AML-193 (cell line): ENCODE measurements around the gene PDAP1.
"Not testable (repeated sequence)": the region's sequence is repeated elsewhere in the genome, so short reads cannot be mapped to it uniquely, and the experiment has no call there.

Experiments used
- DNase-seq, 2 experiments: peaks; one replicate each; lab custom pipeline; 2025; lab: John Stamatoyannopoulos, UW

The PDAP1 gene

DNA sequence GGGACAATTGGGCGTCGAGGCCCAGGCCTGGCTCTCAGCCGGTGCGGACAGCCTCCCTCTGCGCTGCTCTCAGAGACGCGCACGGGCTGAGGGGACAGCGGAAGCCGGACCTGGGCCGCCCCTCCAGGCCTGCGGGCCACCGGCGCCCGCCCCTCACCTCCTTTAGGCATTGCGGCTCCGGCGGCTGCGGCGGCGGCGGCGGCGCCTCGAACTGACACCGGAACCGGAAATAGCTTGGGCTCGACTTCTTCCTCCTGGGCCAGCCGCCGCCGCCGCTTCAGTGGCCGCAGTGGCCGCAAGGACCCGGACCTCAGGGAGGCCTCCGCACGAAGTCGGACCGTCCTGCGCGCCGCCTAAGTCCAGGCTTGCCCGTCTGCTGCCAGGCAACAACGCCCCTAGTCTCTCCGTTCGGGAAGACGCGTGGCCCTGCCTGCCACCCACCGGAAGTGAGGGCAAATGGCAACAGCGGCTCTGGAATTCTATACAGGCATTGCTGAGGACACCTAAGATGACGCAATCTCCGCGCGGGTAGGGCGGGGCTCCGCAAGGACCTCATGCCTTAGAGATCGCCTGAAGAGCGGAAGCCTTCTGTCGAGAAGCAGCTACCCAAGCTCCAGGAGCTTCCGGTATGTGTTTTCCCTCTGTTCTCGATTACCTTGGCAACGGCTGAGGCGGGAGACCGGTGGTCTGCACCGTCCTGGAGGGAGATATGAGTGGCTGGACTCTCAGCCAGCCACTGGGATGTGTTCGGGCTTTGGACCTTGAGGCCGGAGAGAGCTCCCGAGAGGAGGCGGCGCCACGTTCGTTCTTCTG lies at the start of gene PDAP1, which contains the start of gene BUD31:
TSS of gene PDAP1 (minus strand) at position 219 of the 813 bp plus-strand sequence. CDS start at position 170, 49 bp downstream.
TSS of gene BUD31 (plus strand) at position 591 of the 813 bp plus-strand sequence. CDS start 2,124 bp downstream, outside the sequence.
- DNase-seq = peak; percentile 80 to 92

GRCh38 chr7:99457650-99458493 lies 49.5 kb upstream of the PDAP1 start:
- no peak for DNase-seq

DNA sequence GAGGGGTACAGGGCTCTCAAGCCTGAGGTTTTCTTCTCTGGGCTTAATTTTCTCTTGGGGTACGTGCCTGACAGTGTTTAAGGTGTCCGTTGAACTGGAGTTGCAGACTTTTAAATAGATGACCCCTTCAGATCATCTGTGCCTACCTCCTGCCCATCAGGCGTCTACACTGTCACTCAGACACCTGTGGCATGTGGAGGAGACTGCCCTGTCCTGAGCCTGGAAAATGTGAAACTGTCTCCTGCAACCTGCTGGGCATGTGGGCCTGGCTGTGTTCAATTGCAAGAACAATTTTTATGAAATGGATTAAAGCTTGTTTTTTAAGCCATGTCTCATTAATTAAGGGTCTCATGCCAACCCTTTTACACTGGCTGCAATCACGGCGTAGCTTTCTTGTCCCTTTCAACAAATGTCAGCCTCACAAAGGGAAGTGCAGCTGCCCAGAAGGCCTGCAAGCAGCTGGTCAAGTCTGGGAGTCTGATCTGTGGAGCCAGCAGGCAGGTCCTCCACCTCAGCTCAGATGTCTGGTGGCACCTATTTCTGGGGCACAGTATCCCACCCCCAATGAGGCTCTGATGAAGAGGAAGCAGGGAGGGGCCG lies 48.8 kb upstream of the PDAP1 start:
- no peak for DNase-seq

GRCh38 chr7:99456288-99456687 lies 47.9 kb upstream of the PDAP1 start:
- DNase-seq = no peak

GRCh38 chr7:99455874-99456273 lies 47.5 kb upstream of the PDAP1 start:
- DNase-seq = no peak

- no peak for DNase-seq
Measured at GRCh38 chr7:99453105-99453504, 44.7 kb upstream of the PDAP1 start.

GRCh38 chr7:99452541-99452940 lies 44.1 kb upstream of the PDAP1 start:
- DNase-seq = no peak

DNA sequence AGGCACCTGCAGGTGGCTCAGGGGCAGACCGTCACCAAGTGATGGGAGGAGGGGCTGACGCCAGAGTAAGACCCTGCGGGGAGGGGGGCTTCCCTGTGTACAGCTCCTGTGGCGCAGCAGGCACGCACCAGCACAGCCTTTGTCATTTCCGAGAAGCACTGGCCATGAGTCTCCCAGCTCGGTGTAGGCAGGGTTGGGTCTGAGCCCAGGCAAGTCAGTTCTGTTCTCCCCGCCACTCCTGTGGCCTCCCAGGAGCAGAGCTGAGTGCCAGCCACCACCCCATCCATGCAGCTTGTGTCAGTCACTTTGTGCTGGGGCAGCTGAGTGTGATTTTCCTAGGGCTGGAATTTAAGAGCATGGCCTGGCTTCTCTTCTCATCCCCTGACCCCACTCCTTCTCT lies 43.5 kb upstream of the PDAP1 start:
- DNase-seq = no peak

DNA sequence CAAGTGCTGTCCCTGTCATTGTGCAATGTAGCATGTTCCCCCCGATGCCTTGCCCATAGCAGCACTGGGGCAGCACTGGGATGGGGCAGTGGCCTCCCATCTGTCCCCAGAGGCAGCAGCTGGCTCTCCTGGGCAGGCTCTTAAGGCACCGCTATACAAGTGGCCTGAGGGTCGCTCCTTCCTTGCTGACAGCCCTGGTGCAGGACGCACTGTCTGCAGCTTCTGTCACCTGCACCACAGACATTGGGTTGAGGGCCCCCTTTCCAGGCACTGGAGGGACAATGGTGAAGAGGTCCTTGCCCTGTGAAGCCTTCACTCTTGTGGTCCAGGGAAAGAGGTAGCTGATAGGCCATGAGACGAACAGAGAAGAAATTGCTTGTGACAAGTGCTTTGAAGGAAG lies 40.9 kb upstream of the PDAP1 start:
- DNase-seq = no peak

DNA sequence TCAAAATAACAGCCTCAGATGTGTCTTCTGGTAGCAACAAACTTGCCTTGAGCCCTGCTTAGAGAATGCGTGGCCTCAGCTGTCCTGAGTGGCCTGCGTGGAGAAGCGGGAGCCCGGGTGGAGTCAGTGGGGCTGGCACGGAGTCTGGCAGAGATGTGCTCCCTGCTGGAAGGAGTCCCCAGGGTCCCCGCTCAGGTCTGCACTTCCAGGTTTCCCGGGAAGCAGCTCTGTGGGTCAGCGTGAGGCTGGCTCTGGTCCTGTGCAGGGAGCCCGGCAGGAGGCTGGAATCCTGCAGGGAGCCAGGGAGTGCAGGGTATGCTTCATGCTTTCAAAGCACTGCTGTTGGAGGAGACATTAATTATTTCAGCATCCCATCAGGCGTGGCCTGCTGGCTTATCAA lies 40.5 kb upstream of the PDAP1 start:
- DNase-seq = no peak

DNA sequence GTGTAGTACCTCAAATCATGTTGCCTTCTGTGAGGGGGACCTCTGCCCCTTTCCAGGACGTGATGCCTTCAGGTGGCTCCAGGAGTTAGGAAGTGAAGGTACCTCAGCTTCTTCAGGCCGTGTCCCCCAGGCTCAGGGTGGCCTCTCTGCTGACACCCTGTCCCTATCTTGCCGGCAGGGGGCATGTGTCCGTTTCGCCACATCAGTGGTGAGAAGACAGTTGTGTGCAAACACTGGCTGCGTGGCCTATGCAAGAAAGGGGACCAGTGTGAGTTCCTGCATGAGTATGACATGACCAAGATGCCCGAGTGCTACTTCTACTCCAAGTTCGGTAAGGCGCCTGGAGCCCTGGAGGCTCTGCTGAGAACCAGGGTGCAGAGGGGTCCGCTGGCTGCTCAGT lies 39.5 kb upstream of the PDAP1 start:
- DNase-seq = no peak

DNA sequence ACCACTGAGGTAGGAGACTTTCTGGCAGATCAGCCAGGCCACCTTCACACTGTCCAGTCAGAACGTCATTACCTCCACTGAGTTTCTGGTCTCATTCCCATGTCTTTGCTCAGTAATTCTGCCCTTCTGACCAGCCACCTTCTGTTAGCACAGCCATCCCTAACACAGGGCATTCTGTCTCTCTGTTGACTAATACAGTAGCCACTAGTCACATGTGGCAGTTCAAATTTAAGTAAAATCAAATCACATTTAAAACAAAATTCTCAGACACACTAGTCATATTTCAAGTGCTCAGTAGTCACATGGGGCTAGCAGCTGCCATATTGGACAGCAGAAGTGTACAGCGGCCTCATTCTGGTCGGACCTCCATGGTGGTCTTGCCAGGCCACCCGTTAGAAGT lies 37.7 kb upstream of the PDAP1 start:
- DNase-seq = no peak

DNA sequence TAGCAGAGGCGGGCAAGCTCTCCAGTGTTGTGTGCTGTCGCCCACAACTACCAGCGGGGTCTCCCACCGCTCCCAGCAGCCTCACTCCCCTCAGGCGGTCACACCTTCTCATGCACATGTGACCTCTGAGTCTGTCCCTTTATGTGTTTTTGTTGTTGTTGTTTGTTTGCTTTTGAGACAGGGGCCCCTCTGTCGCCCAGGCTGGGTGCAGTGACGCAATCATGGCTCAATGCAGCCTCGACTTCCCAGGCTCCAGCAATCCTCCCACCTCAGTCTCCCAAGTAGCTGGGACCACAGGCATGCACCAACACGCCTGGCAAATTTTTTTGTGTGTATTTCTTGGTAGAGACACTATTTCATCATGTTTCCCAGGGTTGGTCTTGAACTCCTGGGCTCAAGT lies 31.8 kb upstream of the PDAP1 start:
- no peak for DNase-seq

- DNase-seq = peak; percentile 85 to 93
Measured at GRCh38 chr7:99438573-99439480, 30.4 kb upstream of the PDAP1 start, which contains the start of the genes CPSF4 and PTCD1. Gene CPSF4 (plus strand): TSS chr7:99438943. CDS start chr7:99439083, 140 bp downstream. Gene PTCD1 (minus strand): TSS chr7:99438798. CDS start chr7:99435242, 3,556 bp downstream.

GRCh38 chr7:99437946-99438572 lies 29.7 kb upstream of the PDAP1 start:
- no peak for DNase-seq

GRCh38 chr7:99433158-99433557 lies 24.8 kb upstream of the PDAP1 start:
- DNase-seq = no peak

DNA sequence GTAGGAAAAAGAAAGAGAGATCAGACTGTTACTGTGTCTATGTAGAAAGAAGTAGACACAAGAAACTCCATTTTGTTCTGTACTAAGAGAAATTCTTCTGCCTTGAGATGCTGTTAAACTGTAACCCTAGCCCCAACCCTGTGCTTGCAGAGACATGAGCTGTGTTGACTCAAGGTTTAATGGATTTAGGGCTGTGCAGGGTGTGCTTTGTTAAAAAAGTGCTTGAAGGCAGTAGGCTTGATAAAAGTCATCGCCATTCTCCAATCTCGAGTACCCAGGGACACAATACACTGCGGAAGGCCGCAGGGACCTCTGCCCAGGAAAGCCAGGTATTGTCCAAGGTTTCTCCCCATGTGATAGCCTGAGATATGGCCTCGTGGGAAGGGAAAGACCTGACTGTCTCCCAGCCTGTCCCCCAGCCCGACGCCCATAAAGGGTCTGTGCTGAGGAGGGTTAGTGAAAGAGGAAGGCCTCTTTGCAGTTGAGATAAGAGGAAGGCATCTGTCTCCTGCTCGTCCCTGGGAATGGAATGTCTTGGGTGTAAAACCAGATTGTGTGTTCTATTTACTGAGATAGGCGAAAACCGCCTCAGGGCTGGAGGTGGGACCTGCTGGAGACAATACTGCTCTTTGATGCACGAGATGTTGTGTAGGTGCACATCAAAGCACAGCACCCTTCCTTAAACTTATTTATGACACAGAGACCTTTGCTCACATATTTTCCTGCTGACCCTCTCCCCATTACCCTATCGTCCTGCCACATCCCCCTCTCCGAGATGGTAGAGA lies 23.6 kb upstream of the PDAP1 start:
- DNase-seq = not testable (repeated sequence)

DNA sequence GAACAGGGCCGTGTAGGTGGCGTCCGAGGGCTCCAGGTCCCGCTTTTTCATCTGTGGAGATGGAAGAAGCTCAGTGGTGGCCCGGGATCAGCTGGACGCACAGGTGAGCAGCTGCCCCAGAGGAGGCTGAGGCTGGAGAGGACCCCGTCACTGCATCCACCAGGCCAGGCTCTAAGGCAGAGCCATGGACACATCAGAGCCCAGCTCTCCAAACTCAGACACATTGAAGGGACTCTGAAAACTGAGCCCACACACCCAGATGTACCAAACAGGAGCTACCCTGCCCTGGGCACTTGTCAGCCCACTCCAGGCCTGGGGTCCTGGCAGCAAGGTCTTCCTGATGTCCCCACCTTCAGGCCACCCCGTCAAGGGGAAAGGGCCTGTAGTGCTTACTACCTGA lies 21.4 kb upstream of the PDAP1 start:
- DNase-seq = no peak

DNA sequence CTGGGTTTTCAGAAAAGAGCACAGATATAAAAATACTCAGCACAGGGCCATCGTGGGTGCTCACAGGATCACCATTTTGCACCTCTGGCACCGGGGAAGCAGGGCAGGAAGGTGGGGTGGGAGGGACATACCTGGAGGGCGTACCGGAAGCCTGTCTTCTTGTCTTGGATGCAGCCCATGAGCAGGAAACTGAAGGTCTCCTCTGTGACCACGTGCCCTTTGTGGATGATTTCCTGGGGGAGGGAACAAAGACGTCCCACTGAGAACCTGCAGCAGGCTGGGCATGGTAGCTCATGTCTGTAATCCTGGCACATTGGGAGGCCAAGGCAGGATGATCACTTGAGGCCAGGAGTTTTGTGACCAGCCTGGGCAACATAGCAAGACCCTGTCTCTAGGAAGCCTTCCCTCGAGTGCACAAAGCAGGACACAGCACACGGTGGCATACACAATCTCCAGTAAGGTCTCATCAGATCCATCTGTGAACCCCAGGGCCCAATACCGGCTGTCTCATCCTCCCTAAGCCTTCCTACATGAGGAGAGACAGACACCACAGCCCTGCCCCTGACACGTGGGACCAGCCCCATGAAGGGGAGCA lies 20.7 kb upstream of the PDAP1 start:
- no peak for DNase-seq
